ENCODE measurements around the gene IFNG-AS1.

IFNG-AS1 gene

GRCh38 chr12:68069275-68069674, 80.0 kb downstream of the IFNG-AS1 start:
- Histone ChIP-seq H3K9me2 (ENCODE audit: low read depth, low read length) (no peaks in the 10 kb centered on the region), H3F3A (ENCODE audit: insufficient read depth, low read length) (no peaks in the 10 kb centered on the region), H3K27me3 (ENCODE audit: insufficient read depth, low read length) (no peaks in the 10 kb centered on the region), H3K4me2 (ENCODE audit: low read length) (no peak overlapping the region), H3K9me3 (ENCODE audit: low read length) (no peaks in the 10 kb centered on the region), H3K9ac (ENCODE audit: low read length) (no peak overlapping the region), H3K79me2 (ENCODE audit: insufficient read depth, low read length) (no peaks in the 10 kb centered on the region), H2AFZ (ENCODE audit: low read length) (no peak overlapping the region), H3K4me3 (ENCODE audit: low read depth, low read length, poor library complexity, severe bottlenecking) (no peak overlapping the region), H3K27ac (ENCODE audit: low read depth, low read length, poor library complexity, severe bottlenecking) (no peak overlapping the region), H3K4me1 (ENCODE audit: insufficient read depth, low read length, severe bottlenecking) (no peaks in the 10 kb centered on the region), H4K20me1 (ENCODE audit: insufficient read depth, low read length) (no peaks in the 10 kb centered on the region), H3K36me3 (ENCODE audit: insufficient read depth, low read length) (no peaks in the 10 kb centered on the region)
- no peak for TF ChIP-seq EZH2 (IDR thresholded peaks at IDR 0.05; ENCODE audit: borderline replicate concordance, low read length)
- no peak for TF ChIP-seq CTCF (IDR thresholded peaks at IDR 0.05; ENCODE audit: low read length)

Measured in OCI-LY1 (cell line).